Testis (tissue), 3 donors: Measurements from ENCODE around the gene S100A11. TPM values are rescaled to one million over a fixed set of nuclear protein-coding genes. Genes with fewer than 3 reads are reported as not detected.

Experiments
- DNase-seq: peaks from one replicate; pipeline ENCODE4 v3.0.0-alpha.2; 2019
- H3K27ac ChIP-seq, 2 donors: fragments of 200-600 bp; sonication (generic); one replicate each; pipeline ENCODE4 v1.5.1; 2019
- H3K27me3 ChIP-seq: fragments of 200-600 bp; sonication (generic); one replicate; pipeline ENCODE4 v1.5.1; 2019
- H3K36me3 ChIP-seq: fragments of 200-600 bp; sonication (generic); one replicate; pipeline ENCODE4 v1.5.1; 2017; ENCODE audit warnings: low read depth; ENCODE audit errors: missing control alignments
- H3K4me1 ChIP-seq: fragments of 200-600 bp; sonication (generic); one replicate; pipeline ENCODE4 v1.5.1; 2019
- H3K4me3 ChIP-seq, 2 donors: fragments of 200-600 bp; sonication (generic); one replicate each; pipeline ENCODE4 v1.5.1; 2017 to 2019
- H3K9me3 ChIP-seq: fragments of 200-600 bp; sonication (generic); one replicate; pipeline ENCODE4 v1.5.1; 2017
- CTCF ChIP-seq, 3 experiments: fragments of 450-650 bp in 2 of 3; fragments of 200-600 bp in 1 of 3; sonication (generic) in 1 of 3; IDR thresholded peaks; one replicate each; pipeline ENCODE4 v1.5.1; 2016 to 2019; ENCODE audit warnings: antibody characterized with exemption in 3 of 3, mild to moderate bottlenecking in 2 of 3, moderate library complexity in 1 of 3
- POLR2A ChIP-seq: fragments of 450-650 bp; IDR thresholded peaks from one replicate; pipeline ENCODE4 v1.6.1; 2017; ENCODE audit warnings: antibody characterized with exemption, mild to moderate bottlenecking, moderate library complexity
- WGBS, 2 donors: methylation state at CpG; one replicate each; pipeline ENCODE4 v1.1.5; 2018; 5-methylcytosine and 5-hydroxymethylcytosine counted together
- intact Hi-C: fragments of 100-400 bp; cut with DNase I; formaldehyde crosslinking; loops from one replicate; pipeline ENCODE4 v1.15.1; 2023; ENCODE audit warnings: low total_unique reads
- polyA plus RNA-seq: library from polyadenylated mRNA; stranded (reverse); fragments of 350-450 nt; fragmentation: Illumina TruSeq; extraction: RNeasy Lipid Tissue Mini Kit (QIAGEN cat#74804); gene quantifications from one replicate; pipeline ENCODE4 v1.2.3, GENCODE V29; 2014; ENCODE audit warnings: low read depth, low replicate concordance; ENCODE audit not compliant: insufficient read depth
- total RNA-seq, 2 donors: library from RNA; depleted of rRNA; stranded (reverse); fragments of >200 nt; gene quantifications; one replicate each; pipeline ENCODE4 v1.2.3, GENCODE V29; 2016

The S100A11 gene
- total and polyA plus RNA-seq, 3 donors from 2014 or later = 80.2 to 275 (median 86.9) TPM

GRCh38 chr1:152048416-152049009 lies 11.7 kb upstream of the S100A11 start:
- peak; percentile 71 for DNase-seq
- Histone ChIP-seq H3K27me3 (no peaks in the 10 kb centered on the region), H3K4me3 (no peak overlapping the region), H3K36me3 (no peaks in the 10 kb centered on the region), H3K27ac (peak overlapping the region; percentile 88 to 95), H3K9me3 (no peaks in the 10 kb centered on the region), H3K4me1 (peaks cover 16% of the 10 kb centered on the region)
- WGBS, 2 donors = 66 to 83% methylated on average over 6 of the region's 6 CpGs
- TF ChIP-seq POLR2A (no peak), CTCF (IDR thresholded peaks at IDR 0.05) (no peak)
- intact Hi-C loops = no loop called here

- H3K27me3 ChIP-seq = no peaks in the 10 kb centered on the region
- H3K27ac ChIP-seq = peak overlapping the region; percentile 88 to 95
- H3K4me1 ChIP-seq = peaks cover 16% of the 10 kb centered on the region
- peak; percentile 95 for DNase-seq
- 13 to 18% methylated on average over 10 to 13 of the region's 13 CpGs for WGBS, 2 donors
- peak; percentile 15 to 43 (median 41) for TF ChIP-seq CTCF (IDR thresholded peaks at IDR 0.05)
- peak; percentile 8 for TF ChIP-seq POLR2A
- no peaks in the 10 kb centered on the region for H3K9me3 ChIP-seq
- H3K36me3 ChIP-seq = no peaks in the 10 kb centered on the region
- no peak overlapping the region for H3K4me3 ChIP-seq
- intact Hi-C loops = no loop called here
Measured at GRCh38 chr1:152047730-152048415, 11.1 kb upstream of the S100A11 start.

GRCh38 chr1:152047413-152047729 lies 10.6 kb upstream of the S100A11 start:
- Histone ChIP-seq H3K9me3 (no peaks in the 10 kb centered on the region), H3K4me3 (no peak overlapping the region), H3K4me1 (peaks cover 16% of the 10 kb centered on the region), H3K36me3 (no peaks in the 10 kb centered on the region), H3K27me3 (no peaks in the 10 kb centered on the region), H3K27ac (peak overlapping the region; percentile 88 to 95)
- TF ChIP-seq CTCF (IDR thresholded peaks at IDR 0.05) = no peak
- no peak for TF ChIP-seq POLR2A
- 51 to 53% methylated on average over 5 of the region's 5 CpGs for whole genome bisulfite sequencing, 2 donors
- intact Hi-C loops = no loop called here
- no peak for DNase-seq

- Histone ChIP-seq H3K4me1 (peaks cover 16% of the 10 kb centered on the region), H3K4me3 (no peak overlapping the region), H3K9me3 (no peaks in the 10 kb centered on the region), H3K27me3 (no peaks in the 10 kb centered on the region), H3K27ac (no peak overlapping the region), H3K36me3 (no peaks in the 10 kb centered on the region)
- intact Hi-C loops = no loop called here
- 44 to 49% methylated on average over 3 of the region's 3 CpGs for WGBS, 2 donors
- TF ChIP-seq POLR2A = no peak
- no peak for TF ChIP-seq CTCF (IDR thresholded peaks at IDR 0.05)
- no peak for DNase-seq
Measured at GRCh38 chr1:152044386-152044785, 7.6 kb upstream of the S100A11 start.

GRCh38 chr1:152043870-152044269 lies 7.1 kb upstream of the S100A11 start:
- Histone ChIP-seq H3K4me3 (no peak overlapping the region), H3K27ac (no peak overlapping the region), H3K4me1 (peaks cover 16% of the 10 kb centered on the region), H3K27me3 (no peaks in the 10 kb centered on the region), H3K36me3 (no peaks in the 10 kb centered on the region), H3K9me3 (no peaks in the 10 kb centered on the region)
- TF ChIP-seq CTCF (IDR thresholded peaks at IDR 0.05) (no peak), POLR2A (no peak)
- WGBS, 2 donors = 57 to 81% methylated on average over 5 of the region's 5 CpGs
- intact Hi-C loops = no loop called here
- no peak for DNase-seq
